ENCODE measurements around the gene CTSD.

CTSD gene

GRCh38 chr11:1727096-1727690, 36.5 kb downstream of the CTSD start:
- no peak for DNase-seq

- DNase-seq = no peak
These were observed 43.9 kb downstream of the CTSD start for GRCh38 chr11:1719781-1720180.

DNA sequence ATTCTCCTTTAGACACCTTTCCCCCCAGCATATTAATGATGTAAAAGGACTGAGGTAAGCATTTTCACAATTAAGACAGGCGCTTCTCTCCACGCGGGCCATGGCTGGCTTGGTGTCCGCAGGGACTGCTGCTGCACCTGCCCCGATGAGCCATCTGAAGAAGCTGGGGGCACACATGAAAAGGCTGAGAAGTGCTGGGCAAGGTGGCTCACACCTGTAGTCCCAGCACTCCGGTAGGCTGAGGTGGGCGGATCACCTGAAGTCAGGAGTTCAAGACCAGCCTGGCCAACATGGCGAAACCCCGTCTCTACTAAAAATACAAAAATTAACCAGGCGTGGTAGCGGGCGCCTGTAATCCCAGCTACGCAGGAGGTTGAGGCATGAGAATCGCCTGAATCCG, 45.4 kb downstream of the CTSD start:
- DNase-seq = no peak

DNA sequence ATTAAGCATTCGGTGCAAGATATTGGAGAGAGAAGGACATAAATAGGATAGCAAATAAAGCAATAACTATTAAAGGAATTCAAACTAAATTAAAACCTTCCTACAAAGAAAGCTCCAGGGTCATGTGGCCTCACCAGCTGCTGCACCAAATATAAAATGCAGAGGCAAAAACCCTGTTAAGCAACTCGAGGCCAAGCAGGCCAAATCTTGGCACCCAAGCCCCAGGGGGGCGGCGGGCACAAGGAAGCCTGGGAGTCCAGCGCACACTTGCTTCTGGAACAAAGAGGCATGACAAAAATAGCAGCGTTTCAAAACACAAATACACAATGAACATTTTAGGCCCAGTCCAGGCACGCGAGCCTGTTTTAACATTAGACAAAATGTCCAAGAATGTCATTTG, 46.0 kb downstream of the CTSD start:
- DNase-seq = no peak

DNA sequence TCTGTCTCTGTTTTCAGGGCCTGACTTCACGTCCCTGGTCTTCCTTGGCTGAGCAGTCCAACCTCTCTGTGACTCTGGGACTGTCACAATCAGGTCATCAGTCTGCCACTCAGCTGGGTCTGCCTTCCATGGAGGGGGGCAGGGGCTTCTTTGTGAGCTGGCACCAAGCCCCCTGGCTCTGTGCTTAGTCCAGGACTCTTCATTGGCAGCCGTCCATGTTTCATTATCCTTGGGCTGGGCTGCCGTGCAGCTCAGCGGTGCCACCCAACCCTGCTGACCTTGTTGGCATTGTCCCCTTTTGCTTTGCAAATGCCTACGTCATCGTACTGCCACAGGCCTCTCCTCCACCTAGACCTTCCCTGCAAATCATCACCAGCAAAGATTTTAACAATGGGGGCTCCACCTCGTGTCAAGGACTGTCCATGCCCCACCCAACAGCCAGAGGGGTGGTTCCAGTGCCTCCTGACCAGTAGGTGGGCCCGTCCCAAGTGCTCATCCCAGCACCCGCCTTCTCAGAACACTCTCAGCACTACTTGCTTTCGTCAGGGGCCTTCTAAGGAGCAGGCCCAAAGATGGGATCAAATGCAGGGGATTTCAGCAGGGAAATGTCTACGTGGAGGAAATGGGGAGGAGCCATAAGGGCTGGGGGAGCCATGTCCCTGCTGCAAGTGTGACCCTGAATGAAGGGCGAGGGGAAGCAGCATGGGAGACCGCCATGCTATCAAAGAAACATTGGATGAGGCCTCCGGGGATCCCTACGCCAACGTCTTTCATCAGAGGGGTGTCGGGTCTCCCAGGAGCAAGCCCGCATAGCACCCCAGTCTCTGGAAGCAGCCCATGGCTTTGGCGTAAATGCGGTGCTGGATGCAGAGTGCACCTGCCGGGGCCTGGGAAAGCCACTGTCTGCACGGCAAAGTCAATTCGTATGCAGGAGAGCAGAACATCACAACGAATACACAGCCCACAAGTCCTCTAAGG, 48.5 kb downstream of the CTSD start:
- no peak for DNase-seq

GRCh38 chr11:1708716-1709115, 55.0 kb downstream of the CTSD start:
- no peak for DNase-seq

- DNase-seq = no peak
These were observed 56.0 kb downstream of the CTSD start for GRCh38 chr11:1707751-1708150.

DNA sequence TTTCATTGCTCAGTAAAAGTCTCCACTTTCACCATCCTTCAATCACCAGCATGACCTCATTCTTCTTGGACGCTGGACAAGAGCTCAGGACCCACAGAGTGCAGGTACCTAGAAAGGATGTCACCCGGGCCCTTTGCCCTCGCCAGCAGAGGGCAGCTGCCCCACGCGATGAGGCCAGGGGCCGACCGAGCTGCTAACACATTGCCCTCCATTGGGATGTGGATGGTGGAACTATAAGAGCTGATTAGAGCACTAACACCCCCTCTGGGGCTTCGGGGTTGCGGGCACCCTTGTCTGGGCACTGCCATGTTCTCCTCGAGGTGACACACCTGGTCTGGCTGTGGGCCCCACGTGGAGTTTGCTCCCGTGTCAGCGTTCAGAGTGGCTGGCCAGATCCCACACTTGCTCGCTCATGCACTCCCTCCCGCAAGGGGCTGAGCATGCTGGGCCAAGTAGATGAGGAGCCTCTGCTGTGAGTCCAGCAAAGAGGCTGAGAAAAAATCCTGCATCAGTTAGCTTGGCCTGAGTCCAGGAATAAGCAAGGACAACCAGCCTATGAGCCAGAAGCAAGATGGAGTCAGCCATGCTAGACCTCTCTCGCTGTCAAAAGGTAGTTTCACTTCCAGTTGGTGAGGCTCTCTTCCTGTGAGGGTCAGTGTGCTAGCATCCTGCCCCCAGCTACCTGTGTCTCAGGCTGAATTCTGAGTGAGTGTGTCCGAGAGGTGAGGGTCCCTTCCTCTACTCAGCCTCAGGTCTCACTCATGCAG, 56.9 kb downstream of the CTSD start:
- DNase-seq = no peak

DNA sequence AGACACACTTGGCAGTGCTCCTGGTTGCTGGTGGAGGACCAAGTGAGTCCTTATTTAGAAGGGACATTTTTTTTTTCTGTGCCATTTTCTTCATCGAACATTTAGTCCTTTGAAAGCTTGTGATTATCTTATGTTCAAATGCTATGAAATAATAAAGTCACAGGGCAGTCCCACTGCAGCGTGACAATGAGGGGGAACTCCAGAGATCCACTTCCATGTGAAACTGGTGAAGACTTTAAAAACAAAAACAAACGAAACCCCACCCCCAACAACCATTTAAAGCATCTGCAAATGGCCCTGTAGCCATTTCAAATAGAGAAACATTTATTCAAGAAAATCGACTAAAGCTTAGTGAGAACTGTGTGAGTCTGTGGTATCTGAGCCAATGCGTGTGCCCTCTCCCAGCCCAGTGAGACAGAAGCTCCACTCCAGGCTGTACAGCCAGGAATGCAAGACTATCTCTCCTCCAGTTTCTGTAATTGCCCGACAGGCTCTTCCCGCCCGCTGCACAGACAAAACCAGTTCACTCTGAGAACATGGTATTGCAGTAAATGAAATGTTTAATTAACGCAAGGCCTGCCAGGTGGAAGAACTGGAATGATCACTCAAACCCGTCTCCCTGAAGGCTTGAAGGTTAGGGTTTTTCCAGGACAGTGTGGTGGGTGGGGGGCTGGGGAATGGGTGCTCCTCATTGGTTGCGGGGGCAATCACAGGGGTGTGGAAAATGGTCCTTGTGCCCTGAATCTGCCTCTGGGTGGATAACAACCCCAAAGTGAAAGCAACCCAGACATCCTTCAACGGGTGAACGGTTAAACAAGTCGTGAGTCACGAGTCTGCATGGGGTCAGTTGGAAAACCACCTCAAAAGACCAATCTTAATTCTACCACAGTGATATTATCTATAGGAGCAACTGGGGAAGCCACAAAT, 58.3 kb downstream of the CTSD start:
- no peak for DNase-seq

- DNase-seq = no peak
These were observed 60.6 kb downstream of the CTSD start for GRCh38 chr11:1703146-1703545.
